HEK293T (cell line): ENCODE measurements around the gene BAK1.

Source experiments
- FOXK2 ChIP-seq: fragments of 450-650 bp; IDR thresholded peaks from 2 replicates; pipeline ENCODE4 v1.6.1; 2016; ENCODE audit warnings: mild to moderate bottlenecking
- NFRKB ChIP-seq: fragments of 450-650 bp; IDR thresholded peaks from 2 replicates; pipeline ENCODE4 v1.6.1; 2016; ENCODE audit warnings: mild to moderate bottlenecking, moderate library complexity
- TARDBP ChIP-seq: fragments of 450-650 bp; IDR thresholded peaks from 2 replicates; pipeline ENCODE4 v1.6.1; 2016
- TF ChIP-seq, protein P1 (sequence below): fragments of 450-650 bp; IDR thresholded peaks from 2 replicates; pipeline ENCODE4 v1.6.1; 2016

DNA sequence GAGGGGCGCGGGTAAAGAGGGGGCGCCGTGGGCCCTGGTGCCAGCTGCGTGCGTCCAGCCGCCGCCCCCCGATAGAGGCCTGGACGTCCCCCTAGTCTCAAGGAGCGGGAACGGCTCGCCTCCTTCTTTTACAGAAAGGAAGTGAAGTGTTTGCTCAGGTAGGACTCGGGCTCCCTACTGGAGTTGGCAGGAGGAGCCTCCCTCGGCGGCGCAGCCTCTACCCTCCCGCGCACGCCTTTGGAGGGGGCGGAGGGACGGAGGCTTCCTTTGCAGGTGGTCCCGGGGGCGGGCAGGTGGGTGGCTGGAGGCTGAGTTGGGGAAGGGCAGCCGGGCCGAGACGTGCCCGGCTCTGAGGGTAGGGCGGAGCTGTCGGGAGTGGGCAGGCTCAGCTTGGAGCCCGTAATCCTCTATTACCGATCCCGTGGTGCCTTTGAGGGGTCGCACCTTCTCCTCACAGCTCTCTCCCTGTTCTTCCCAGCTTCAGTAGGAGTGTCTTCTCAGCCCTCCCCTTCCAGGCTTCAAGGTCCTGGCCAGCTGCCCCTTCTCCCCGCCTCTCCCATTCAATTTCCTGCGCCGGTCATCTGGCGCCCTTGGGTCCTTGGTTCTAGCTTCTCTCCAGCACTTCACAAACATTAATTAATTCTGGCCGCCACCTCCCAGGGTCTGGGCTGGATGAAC, 41.8 kb upstream of the BAK1 start:
- TF ChIP-seq FOXK2: no peak
- TF ChIP-seq, protein P1, sequence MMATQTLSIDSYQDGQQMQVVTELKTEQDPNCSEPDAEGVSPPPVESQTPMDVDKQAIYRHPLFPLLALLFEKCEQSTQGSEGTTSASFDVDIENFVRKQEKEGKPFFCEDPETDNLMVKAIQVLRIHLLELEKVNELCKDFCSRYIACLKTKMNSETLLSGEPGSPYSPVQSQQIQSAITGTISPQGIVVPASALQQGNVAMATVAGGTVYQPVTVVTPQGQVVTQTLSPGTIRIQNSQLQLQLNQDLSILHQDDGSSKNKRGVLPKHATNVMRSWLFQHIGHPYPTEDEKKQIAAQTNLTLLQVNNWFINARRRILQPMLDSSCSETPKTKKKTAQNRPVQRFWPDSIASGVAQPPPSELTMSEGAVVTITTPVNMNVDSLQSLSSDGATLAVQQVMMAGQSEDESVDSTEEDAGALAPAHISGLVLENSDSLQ: no peak
- no peak for TF ChIP-seq NFRKB
- TF ChIP-seq TARDBP: no peak
